ENCODE results near the gene EXOC6B. TPM values are rescaled to one million over a fixed set of nuclear protein-coding genes. Genes with fewer than 3 reads are reported as not detected.

The EXOC6B gene
- total RNA-seq, 1 donor from 2014 or later, result 13.8 TPM

GRCh38 chr2:72747344-72747743, 78.5 kb downstream of the EXOC6B start:
- Mint-ChIP-seq H3K27ac (no peak overlapping the region), H3K4me1 (no peaks in the 10 kb centered on the region), H3K36me3 (ENCODE audit: low read depth) (no peaks in the 10 kb centered on the region), H3K9me3 (no peaks in the 10 kb centered on the region), H3K27me3 (no peaks in the 10 kb centered on the region), H3K4me3 (no peak overlapping the region)
- intact Hi-C loops (cut with micrococcal nuclease), result no loop called here
- ATAC-seq (ENCODE audit: low read depth), result no peak
- ChIA-PET POLR2A (no interaction called here), CTCF (interaction anchor here (2.4 kb wide), 1 partner anchor 823 kb away, joined by 20 read pairs; no protein-coding TSS in a partner anchor)
- TF ChIP-seq, protein P1, sequence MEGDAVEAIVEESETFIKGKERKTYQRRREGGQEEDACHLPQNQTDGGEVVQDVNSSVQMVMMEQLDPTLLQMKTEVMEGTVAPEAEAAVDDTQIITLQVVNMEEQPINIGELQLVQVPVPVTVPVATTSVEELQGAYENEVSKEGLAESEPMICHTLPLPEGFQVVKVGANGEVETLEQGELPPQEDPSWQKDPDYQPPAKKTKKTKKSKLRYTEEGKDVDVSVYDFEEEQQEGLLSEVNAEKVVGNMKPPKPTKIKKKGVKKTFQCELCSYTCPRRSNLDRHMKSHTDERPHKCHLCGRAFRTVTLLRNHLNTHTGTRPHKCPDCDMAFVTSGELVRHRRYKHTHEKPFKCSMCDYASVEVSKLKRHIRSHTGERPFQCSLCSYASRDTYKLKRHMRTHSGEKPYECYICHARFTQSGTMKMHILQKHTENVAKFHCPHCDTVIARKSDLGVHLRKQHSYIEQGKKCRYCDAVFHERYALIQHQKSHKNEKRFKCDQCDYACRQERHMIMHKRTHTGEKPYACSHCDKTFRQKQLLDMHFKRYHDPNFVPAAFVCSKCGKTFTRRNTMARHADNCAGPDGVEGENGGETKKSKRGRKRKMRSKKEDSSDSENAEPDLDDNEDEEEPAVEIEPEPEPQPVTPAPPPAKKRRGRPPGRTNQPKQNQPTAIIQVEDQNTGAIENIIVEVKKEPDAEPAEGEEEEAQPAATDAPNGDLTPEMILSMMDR (IDR thresholded peaks at IDR 0.05), result no peak
- no peak for DNase-seq

DNA sequence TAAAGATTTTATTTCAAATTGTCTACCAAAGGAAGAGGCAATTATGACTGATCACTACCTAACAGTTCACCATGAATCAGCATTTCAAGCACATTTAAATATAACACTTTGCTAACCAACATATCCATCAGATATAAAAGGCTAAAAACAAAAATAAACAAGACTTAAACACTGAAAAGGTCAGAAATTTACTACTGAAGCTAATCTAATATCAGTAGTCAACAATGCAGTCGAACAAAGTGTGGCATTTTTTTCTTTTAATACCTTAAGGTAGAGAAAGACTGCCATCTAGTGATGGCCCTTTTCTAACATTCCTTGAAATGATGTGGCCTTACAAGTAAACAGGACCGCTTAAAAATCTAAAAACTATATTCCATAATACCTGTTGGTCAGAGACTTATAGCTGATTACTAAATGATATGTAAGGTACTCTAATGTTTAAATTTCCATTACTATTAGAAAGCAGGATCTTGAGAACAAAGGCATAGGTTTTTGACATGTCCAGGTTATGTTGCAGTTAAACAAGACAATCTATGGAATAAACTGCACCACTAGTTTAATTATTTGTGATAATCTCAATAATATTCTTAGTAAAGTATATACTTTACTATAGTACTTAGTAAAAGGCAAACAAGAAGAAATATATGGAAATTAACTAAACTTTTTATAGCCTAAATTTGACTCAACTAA, 80.0 kb downstream of the EXOC6B start:
- Mint-ChIP-seq H3K27ac (no peak overlapping the region), H3K27me3 (no peaks in the 10 kb centered on the region), H3K4me1 (no peaks in the 10 kb centered on the region), H3K9me3 (no peaks in the 10 kb centered on the region), H3K36me3 (ENCODE audit: low read depth) (peaks cover 3% of the 10 kb centered on the region), H3K4me3 (no peak overlapping the region)
- ChIA-PET CTCF (interaction anchor here (0.9 to 2.4 kb wide), 7 partner anchors 11 to 1193 kb away, joined by 3 to 20 read pairs (median 4); no protein-coding TSS in a partner anchor), POLR2A (no interaction called here)
- DNase-seq (no peak), ATAC-seq (ENCODE audit: low read depth) (no peak)
- TF ChIP-seq, protein P1 (IDR thresholded peaks at IDR 0.05), result no peak
- intact Hi-C loops (cut with micrococcal nuclease), result loop anchor here (1.0 kb wide), 1 partner anchor 1200 kb away; no protein-coding TSS in a partner anchor

DNA sequence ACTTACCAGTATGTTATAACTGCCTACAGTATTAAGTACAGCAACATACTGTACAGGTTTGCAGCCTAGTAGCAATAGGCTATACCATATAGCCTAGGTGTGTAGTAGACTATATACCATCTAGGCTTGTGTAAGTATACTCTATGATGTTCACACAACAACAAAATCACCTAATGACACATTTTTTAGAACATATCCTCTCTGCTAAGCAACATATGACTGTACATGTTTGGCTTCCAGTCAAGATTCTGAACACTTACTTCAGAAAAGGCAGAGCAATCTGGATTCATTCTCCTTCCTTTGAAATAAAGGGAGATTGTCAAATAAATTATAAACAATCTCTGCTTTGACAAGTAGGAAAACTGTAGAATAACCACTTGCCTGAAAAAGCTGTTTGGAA, 81.8 kb downstream of the EXOC6B start:
- TF ChIP-seq, protein P1 (IDR thresholded peaks at IDR 0.05), result no peak
- Mint-ChIP-seq H3K4me3 (no peak overlapping the region), H3K36me3 (ENCODE audit: low read depth) (peaks cover 3% of the 10 kb centered on the region), H3K9me3 (no peaks in the 10 kb centered on the region), H3K4me1 (no peaks in the 10 kb centered on the region), H3K27me3 (no peaks in the 10 kb centered on the region), H3K27ac (no peak overlapping the region)
- ChIA-PET POLR2A (no interaction called here), CTCF (interaction anchor here (1.6 kb wide), 1 partner anchor 820 kb away, joined by 13 read pairs; no protein-coding TSS in a partner anchor)
- intact Hi-C loops (cut with micrococcal nuclease), result no loop called here
- ATAC-seq (ENCODE audit: low read depth) (no peak), DNase-seq (no peak)

GRCh38 chr2:72743481-72743880, 82.4 kb downstream of the EXOC6B start:
- Mint-ChIP-seq H3K27me3 (no peaks in the 10 kb centered on the region), H3K4me1 (no peaks in the 10 kb centered on the region), H3K36me3 (ENCODE audit: low read depth) (peaks cover 5% of the 10 kb centered on the region), H3K4me3 (no peak overlapping the region), H3K27ac (no peak overlapping the region), H3K9me3 (no peaks in the 10 kb centered on the region)
- TF ChIP-seq, protein P1 (IDR thresholded peaks at IDR 0.05), result no peak
- intact Hi-C loops (cut with micrococcal nuclease), result no loop called here
- POLR2A ChIA-PET, result no interaction called here
- ATAC-seq (ENCODE audit: low read depth) (no peak), DNase-seq (no peak)
- CTCF ChIA-PET, result no interaction called here

DNA sequence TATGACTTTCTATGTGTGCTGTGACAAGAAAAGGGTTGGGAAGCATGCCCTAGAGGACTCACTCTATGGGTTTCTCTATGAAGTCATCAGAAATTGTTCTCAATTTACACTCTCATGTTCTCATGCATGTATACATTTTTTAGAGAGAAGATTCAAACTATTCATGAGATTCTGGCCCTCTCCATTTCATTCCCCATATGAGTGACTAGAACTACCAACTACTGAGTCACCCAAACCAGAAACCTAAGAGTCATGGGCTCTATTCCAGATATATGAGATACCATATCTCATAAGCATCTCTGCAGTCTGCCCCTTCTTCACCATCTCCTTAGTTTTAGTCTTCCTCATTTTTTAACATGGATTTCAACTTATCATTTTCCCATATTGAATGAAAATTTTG, 87.7 kb downstream of the EXOC6B start:
- Mint-ChIP-seq H3K27me3 (no peaks in the 10 kb centered on the region), H3K9me3 (no peaks in the 10 kb centered on the region), H3K4me3 (no peak overlapping the region), H3K27ac (no peak overlapping the region), H3K36me3 (ENCODE audit: low read depth) (peaks cover 7% of the 10 kb centered on the region), H3K4me1 (no peaks in the 10 kb centered on the region)
- ATAC-seq (ENCODE audit: low read depth), result no peak
- TF ChIP-seq, protein P1 (IDR thresholded peaks at IDR 0.05), result no peak
- no peak for DNase-seq
- POLR2A ChIA-PET, result no interaction called here
- CTCF ChIA-PET, result no interaction called here
- intact Hi-C loops (cut with micrococcal nuclease), result no loop called here

Data from activated B cell treated with CpG ODN at 0.5 μM for 24 hours (primary cell).